Fibroblast of mammary gland (primary cell): ENCODE measurements around the gene PODXL.

Experiments
- DNase-seq: peaks from one replicate; pipeline ENCODE4 v3.0.0-alpha.2; 2010; ENCODE audit warnings: low read depth
- H3K4me3 ChIP-seq: 2 replicates; pipeline ENCODE4 v1.5.1; 2011; ENCODE audit warnings: low read depth, mild to moderate bottlenecking, low read length, moderate library complexity; ENCODE audit not compliant: control insufficient read depth
- TF ChIP-seq, protein P1 (sequence below): conservative IDR thresholded peaks from 2 replicates; pipeline ENCODE4 v1.5.1; 2011; ENCODE audit warnings: low read depth, low read length, inconsistent platforms; ENCODE audit not compliant: control insufficient read depth, insufficient read depth

The PODXL gene

DNA sequence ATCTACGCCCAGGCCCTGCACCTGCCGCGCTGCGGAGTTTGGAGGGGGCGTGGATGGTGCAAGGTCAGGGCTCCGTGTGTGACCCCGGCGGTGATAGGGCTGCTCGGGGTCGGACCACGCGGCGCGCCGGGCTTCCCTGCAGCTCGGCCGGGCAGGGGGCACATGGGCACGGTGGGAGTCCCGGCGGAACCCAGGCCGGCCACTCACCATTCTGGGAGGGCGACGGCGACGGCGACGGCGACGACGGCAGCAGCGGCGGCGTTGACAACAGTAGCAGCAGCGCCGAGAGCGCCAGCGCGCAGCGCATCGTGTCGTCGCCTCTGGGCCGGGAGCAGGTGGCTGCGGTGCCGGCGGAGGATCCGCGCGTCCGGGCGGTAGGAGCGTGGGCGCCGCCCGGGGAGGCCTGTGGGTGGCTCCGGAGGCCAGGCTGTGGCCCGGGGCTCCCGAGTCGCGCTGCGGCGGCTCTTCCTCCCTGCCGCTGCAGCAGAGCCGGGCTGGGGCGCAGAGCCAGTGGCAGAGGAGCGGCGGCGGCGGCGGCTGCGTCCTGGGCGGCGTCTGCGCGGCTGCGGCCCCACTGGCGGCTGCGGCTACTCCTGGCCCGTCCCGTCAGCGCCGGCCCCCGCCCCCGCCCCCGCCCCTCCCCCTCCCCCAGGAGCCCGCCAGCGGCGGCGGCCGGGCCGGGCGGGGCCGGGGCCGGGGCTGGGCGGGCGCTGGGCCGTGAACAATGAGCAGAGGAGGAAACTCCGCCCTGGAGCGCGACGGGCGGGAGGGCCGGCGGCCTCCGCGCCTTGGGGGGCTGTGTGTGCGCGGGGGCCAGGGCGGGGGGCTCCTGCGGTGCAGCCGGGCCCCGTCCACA, at the start of gene PODXL:
PODXL (minus strand) TSS at position 576 of the 856 bp plus-strand sequence; CDS start at position 307, 269 bp downstream.
- no peak for DNase-seq
- peak within 1 kb of the TSS; percentile 23 for H3K4me3 ChIP-seq
- TF ChIP-seq, protein P1, sequence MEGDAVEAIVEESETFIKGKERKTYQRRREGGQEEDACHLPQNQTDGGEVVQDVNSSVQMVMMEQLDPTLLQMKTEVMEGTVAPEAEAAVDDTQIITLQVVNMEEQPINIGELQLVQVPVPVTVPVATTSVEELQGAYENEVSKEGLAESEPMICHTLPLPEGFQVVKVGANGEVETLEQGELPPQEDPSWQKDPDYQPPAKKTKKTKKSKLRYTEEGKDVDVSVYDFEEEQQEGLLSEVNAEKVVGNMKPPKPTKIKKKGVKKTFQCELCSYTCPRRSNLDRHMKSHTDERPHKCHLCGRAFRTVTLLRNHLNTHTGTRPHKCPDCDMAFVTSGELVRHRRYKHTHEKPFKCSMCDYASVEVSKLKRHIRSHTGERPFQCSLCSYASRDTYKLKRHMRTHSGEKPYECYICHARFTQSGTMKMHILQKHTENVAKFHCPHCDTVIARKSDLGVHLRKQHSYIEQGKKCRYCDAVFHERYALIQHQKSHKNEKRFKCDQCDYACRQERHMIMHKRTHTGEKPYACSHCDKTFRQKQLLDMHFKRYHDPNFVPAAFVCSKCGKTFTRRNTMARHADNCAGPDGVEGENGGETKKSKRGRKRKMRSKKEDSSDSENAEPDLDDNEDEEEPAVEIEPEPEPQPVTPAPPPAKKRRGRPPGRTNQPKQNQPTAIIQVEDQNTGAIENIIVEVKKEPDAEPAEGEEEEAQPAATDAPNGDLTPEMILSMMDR = no peak

DNA sequence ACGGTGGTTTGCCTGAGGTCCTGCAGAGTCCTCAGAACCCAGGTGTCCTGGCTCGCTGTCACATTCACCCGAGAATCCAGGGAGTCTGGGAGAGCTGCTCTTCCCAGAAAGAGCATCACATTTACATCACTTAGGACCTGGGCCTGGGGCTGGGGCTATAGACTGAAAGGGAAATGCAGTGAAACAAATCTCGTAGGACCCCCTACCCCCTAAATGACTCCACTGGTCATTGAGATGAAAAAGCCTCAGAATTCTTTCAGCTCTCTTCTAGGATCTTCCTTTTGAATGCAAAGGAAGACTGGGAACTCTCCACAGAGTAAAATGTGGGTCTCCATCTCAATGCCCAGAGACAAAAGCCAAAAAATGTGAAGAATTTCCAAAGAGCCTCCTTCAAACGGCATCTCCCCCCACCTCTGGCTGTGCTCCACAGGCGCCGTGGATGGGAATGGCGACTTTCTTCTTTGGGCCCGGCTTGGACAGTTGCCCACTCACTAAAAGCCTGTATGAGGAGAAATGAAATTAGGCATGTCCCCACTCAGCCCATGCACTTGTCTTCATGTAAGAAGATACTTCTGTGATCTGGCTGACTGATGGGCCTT, 49.0 kb upstream of the PODXL start:
- TF ChIP-seq, protein P1 = no peak
- DNase-seq = no peak
- no peak overlapping the region for H3K4me3 ChIP-seq

- peak; percentile 82 for DNase-seq
- no peak overlapping the region for H3K4me3 ChIP-seq
- TF ChIP-seq, protein P1 = no peak
These were observed 48.4 kb upstream of the PODXL start for GRCh38 chr7:131604841-131605279.

DNA sequence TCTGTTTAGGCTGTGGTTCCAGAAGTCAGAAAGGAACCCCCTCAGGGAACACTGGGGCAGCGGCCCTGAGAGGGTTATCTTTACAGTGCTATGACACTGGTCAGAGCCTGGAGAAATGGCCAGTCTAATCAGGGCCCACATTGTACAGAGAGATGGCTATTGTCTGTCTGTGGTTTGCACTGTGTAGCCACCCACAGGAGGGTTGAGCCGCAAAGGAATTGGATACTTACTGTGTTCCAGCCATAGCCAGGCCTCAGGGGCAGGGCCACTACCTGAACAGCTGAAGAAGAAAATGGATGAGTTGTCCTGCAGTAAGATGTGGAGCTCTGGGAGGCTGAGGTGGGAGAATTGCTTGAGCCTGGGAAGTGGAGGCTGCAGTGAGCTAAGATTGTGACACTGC, 47.5 kb upstream of the PODXL start:
- no peak overlapping the region for H3K4me3 ChIP-seq
- no peak for DNase-seq
- TF ChIP-seq, protein P1 = no peak

DNA sequence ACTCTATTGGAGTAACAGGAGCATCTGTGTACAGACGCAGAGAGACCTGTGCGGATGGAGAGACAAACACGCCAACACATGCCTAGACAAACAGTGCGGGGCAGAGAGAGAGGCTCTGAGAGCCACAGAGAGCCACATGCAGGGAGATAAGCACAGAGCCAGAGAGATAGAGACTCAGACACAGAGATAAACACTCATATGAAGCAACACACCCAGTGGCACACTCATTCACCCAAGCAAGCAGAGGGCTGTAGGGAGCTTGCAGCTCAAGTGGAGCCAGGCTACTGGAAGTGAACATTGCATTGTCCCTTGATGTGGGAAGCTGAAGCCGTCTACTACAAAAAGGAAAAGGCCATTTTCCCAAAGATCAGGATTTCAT, 46.6 kb upstream of the PODXL start:
- TF ChIP-seq, protein P1 = no peak
- no peak for DNase-seq
- H3K4me3 ChIP-seq = no peak overlapping the region

DNA sequence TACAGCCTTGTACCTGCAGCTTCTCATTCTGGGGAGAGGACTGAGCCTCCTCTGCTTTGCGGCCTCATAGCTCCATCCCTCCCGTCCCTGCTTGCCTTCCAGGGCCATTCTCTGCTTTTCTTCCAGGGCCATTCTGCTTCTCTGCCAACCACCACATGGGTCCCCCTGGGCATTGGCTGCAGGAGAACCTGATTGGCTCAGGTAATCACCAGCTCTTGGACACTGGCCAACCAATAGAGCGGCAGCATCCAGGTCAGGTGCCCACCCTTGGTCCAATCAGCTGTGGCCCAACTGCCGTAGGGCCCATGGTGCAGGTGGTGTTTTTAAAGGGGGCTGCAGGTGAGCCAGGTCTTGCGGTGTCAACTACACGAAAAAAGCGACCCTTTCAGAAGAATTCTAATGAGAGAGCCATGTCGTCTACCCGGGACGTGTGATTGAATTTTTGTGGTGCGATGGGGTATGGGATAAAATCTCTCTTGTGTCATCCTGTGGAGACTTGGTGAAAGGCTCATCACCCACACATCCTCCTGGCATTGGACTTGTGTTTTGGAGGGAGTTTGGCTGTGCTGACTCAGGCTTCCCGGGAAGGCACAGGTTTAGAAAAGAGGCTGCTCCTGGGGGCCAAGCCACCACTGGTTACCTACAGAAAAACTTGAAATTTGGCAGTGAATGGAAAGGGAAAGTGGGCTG, 46.0 kb upstream of the PODXL start:
- H3K4me3 ChIP-seq = no peak overlapping the region
- TF ChIP-seq, protein P1 = no peak
- DNase-seq = no peak
